Body of pancreas (tissue), 4 donors: ENCODE measurements around the gene CTNNA2.

Experiments used
- POLR2A ChIP-seq, 3 donors: fragments of 450-650 bp; IDR thresholded peaks; one replicate each; pipeline ENCODE4 v1.6.1; 2016; ENCODE audit warnings: antibody characterized with exemption in 3 of 3, mild to moderate bottlenecking in 2 of 3
- TF ChIP-seq, protein P1 (sequence below), 7 experiments: fragments of 450-650 bp in 4 of 7; fragments of 200-600 bp in 3 of 7; sonication (generic) in 3 of 7; IDR thresholded peaks; one replicate each; pipeline ENCODE4 v1.5.1; 2016 to 2019; ENCODE audit warnings: antibody characterized with exemption in 7 of 7

DNA sequence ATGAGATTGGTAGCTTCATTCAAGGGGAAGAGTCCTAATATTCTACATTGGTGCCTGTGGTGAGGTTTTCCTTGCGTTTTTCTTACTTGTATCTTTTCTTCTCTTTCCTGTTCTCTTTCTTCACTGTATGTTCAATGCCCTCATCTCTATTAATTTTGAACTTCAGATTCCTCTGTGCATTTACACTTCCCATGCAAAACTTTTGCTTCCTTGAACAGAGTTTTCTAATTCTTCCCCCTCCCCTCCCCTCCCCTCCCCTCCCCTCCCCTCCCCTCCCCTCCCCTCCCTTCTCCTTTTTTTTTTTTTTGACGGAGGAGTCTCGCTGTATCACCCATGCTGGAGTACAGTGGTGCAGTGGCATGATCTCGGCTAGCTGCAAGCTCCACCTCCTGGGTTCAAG, 403.4 kb downstream of the CTNNA2 start:
- TF ChIP-seq, protein P1, sequence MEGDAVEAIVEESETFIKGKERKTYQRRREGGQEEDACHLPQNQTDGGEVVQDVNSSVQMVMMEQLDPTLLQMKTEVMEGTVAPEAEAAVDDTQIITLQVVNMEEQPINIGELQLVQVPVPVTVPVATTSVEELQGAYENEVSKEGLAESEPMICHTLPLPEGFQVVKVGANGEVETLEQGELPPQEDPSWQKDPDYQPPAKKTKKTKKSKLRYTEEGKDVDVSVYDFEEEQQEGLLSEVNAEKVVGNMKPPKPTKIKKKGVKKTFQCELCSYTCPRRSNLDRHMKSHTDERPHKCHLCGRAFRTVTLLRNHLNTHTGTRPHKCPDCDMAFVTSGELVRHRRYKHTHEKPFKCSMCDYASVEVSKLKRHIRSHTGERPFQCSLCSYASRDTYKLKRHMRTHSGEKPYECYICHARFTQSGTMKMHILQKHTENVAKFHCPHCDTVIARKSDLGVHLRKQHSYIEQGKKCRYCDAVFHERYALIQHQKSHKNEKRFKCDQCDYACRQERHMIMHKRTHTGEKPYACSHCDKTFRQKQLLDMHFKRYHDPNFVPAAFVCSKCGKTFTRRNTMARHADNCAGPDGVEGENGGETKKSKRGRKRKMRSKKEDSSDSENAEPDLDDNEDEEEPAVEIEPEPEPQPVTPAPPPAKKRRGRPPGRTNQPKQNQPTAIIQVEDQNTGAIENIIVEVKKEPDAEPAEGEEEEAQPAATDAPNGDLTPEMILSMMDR (IDR thresholded peaks at IDR 0.05): no peak
- no peak for TF ChIP-seq POLR2A (IDR thresholded peaks at IDR 0.05)
